H1 (cell line): Measurements from ENCODE around the gene PRKCH. TPM values are rescaled to one million over a fixed set of nuclear protein-coding genes. Genes with fewer than 3 reads are reported as not detected.

ENCODE experiments used
- CTCF ChIA-PET: fragments of 300-600 bp; sonication (Branson Sonifier 250); formaldehyde crosslinking; loops from one replicate; lab custom pipeline; 2021; ENCODE audit not compliant: partially characterized antibody; lab: Charles Lee
- POLR2A ChIA-PET: fragments of 300-600 bp; sonication (Branson Sonifier 250); formaldehyde crosslinking; loops from one replicate; lab custom pipeline; 2021; ENCODE audit warnings: inconsistent platforms; ENCODE audit not compliant: partially characterized antibody; lab: Charles Lee
- DNase-seq, 2 experiments: peaks; one replicate each; pipeline versions ENCODE4 v3.0.0 to v3.0.0-alpha.2; 2010 to 2022; ENCODE audit warnings: low spot score in 2 of 2, low read depth in 1 of 2, mixed read lengths in 1 of 2
- FAIRE-seq: peaks from 2 replicates; lab custom pipeline; 2011; peaks lifted over from hg19 to GRCh38; lab: Jason Lieb, UNC
- H2AFZ ChIP-seq: 2 replicates; pipeline ENCODE4 v1.8.1; 2012; ENCODE audit warnings: low read length, inconsistent platforms
- H2AK5ac ChIP-seq: 2 replicates; pipeline ENCODE4 v1.6.1; 2013; ENCODE audit warnings: low read depth, low read length
- H2BK120ac ChIP-seq: replicated peaks from 2 replicates; pipeline ENCODE3; 2013; ENCODE audit warnings: low read depth, low read length, inconsistent platforms
- H2BK12ac ChIP-seq: 2 replicates; pipeline ENCODE4 v1.6.1; 2013; ENCODE audit warnings: low read depth, low read length
- H2BK15ac ChIP-seq: 2 replicates; pipeline ENCODE4 v1.6.1; 2013; ENCODE audit warnings: low read length
- H2BK20ac ChIP-seq: 2 replicates; pipeline ENCODE4 v1.6.1; 2013; ENCODE audit warnings: low read length
- H2BK5ac ChIP-seq: 2 replicates; pipeline ENCODE4 v1.6.1; 2013; ENCODE audit warnings: low read depth, low read length
- H3K14ac ChIP-seq: 2 replicates; pipeline ENCODE4 v1.6.1; 2013; ENCODE audit warnings: inconsistent platforms; ENCODE audit not compliant: insufficient read length
- H3K18ac ChIP-seq: 2 replicates; pipeline ENCODE4 v1.6.1; 2013; ENCODE audit warnings: low read length; ENCODE audit errors: extremely low read depth
- H3K23ac ChIP-seq: 2 replicates; pipeline ENCODE4 v1.6.1; 2013; ENCODE audit warnings: inconsistent platforms; ENCODE audit not compliant: insufficient read length
- H3K23me2 ChIP-seq: 2 replicates; pipeline ENCODE4 v1.6.1; 2013; ENCODE audit warnings: low read depth, low read length
- H3K27ac ChIP-seq: 2 replicates; pipeline ENCODE4 v1.6.1; 2011; ENCODE audit warnings: low read depth, low read length, inconsistent platforms
- H3K27me3 ChIP-seq, 4 experiments: replicated peaks in 1 of 4; 1 replicate in 1 of 4; 2 replicates in 3 of 4; pipeline versions ENCODE4 v1.6.1 to v1.8.1; 2011 to 2013; ENCODE audit warnings: low read length in 3 of 4, mild to moderate bottlenecking in 3 of 4, inconsistent platforms in 2 of 4, mixed read lengths in 2 of 4, moderate library complexity in 1 of 4; ENCODE audit not compliant: control insufficient read depth in 3 of 4, insufficient read depth in 3 of 4; ENCODE audit errors: extremely low read depth in 1 of 4
- H3K36me3 ChIP-seq, 4 experiments: 2 replicates each; pipeline versions ENCODE4 v1.6.1 to v1.8.1; 2011 to 2013; ENCODE audit warnings: mild to moderate bottlenecking in 4 of 4, low read length in 3 of 4, moderate library complexity in 2 of 4, control low read depth in 1 of 4, inconsistent platforms in 1 of 4; ENCODE audit not compliant: insufficient read depth in 4 of 4, control insufficient read depth in 2 of 4
- H3K4ac ChIP-seq: replicated peaks from 2 replicates; pipeline ENCODE3; 2013; ENCODE audit warnings: low read length, low read depth, mixed read lengths, inconsistent platforms; ENCODE audit not compliant: insufficient read length
- H3K4me1 ChIP-seq, 4 experiments: replicated peaks in 1 of 4; 1 replicate in 1 of 4; 2 replicates in 3 of 4; pipeline versions ENCODE4 v1.6.1 to v1.8.1; 2011 to 2013; ENCODE audit warnings: low read length in 3 of 4, inconsistent platforms in 2 of 4, mixed read lengths in 1 of 4; ENCODE audit not compliant: insufficient read depth in 4 of 4, control insufficient read depth in 3 of 4
- H3K4me2 ChIP-seq, 2 experiments: 2 replicates each; pipeline versions ENCODE4 v1.6.1 to v1.8.1; 2011 to 2013; ENCODE audit warnings: low read depth in 2 of 2, low read length in 2 of 2, control low read depth in 1 of 2, inconsistent platforms in 1 of 2, mild to moderate bottlenecking in 1 of 2; ENCODE audit not compliant: insufficient read depth in 1 of 2
- H3K4me3 ChIP-seq, 4 experiments: fragments of 200-600, 300-600 bp in 1 of 4; sonication (generic), shearing (Covaris generic), sonication (Bioruptor Twin) in 1 of 4; 2 replicates each; pipeline versions ENCODE4 v1.5.1 to v1.8.1; 2011 to 2016; ENCODE audit warnings: low read length in 4 of 4, low read depth in 3 of 4, control low read depth in 2 of 4, inconsistent platforms in 2 of 4, mild to moderate bottlenecking in 2 of 4, mixed read lengths in 1 of 4, moderate library complexity in 1 of 4; ENCODE audit not compliant: insufficient read depth in 2 of 4; ENCODE audit errors: extremely low read depth in 1 of 4
- H3K56ac ChIP-seq: replicated peaks from 2 replicates; pipeline ENCODE3; 2013; ENCODE audit warnings: low read depth, mild to moderate bottlenecking, mixed read lengths, low read length, inconsistent platforms; ENCODE audit not compliant: insufficient read length
- H3K79me1 ChIP-seq: 2 replicates; pipeline ENCODE4 v1.6.1; 2013; ENCODE audit warnings: low read depth, low read length, control low read depth
- H3K79me2 ChIP-seq, 2 experiments: 2 replicates each; pipeline versions ENCODE4 v1.6.1 to v1.8.1; 2012 to 2013; ENCODE audit warnings: low read length in 2 of 2, mild to moderate bottlenecking in 2 of 2, inconsistent platforms in 1 of 2; ENCODE audit not compliant: insufficient read depth in 2 of 2, control insufficient read depth in 1 of 2
- H3K9ac ChIP-seq, 4 experiments: replicated peaks in 1 of 4; 1 replicate in 1 of 4; 2 replicates in 3 of 4; pipeline versions ENCODE4 v1.6.1 to v1.8.1; 2011 to 2013; ENCODE audit warnings: low read depth in 3 of 4, low read length in 3 of 4, control low read depth in 2 of 4, mild to moderate bottlenecking in 2 of 4, moderate library complexity in 2 of 4, inconsistent platforms in 1 of 4; ENCODE audit errors: extremely low read depth in 1 of 4
- H3K9me3 ChIP-seq, 2 experiments: 2 replicates each; pipeline versions ENCODE4 v1.6.1 to v1.8.1; 2012 to 2013; ENCODE audit warnings: mild to moderate bottlenecking in 2 of 2, moderate library complexity in 2 of 2, control low read depth in 1 of 2, inconsistent platforms in 1 of 2, low read depth in 1 of 2, low read length in 1 of 2, mixed read lengths in 1 of 2; ENCODE audit not compliant: insufficient read depth in 2 of 2
- H4K20me1 ChIP-seq, 2 experiments: replicated peaks in 1 of 2; 2 replicates each; pipeline versions ENCODE3 to v1.8.1; 2011 to 2013; ENCODE audit warnings: inconsistent platforms in 2 of 2, low read length in 2 of 2, mild to moderate bottlenecking in 1 of 2; ENCODE audit not compliant: insufficient read depth in 2 of 2, control insufficient read depth in 1 of 2
- H4K5ac ChIP-seq: 2 replicates; pipeline ENCODE4 v1.6.1; 2013; ENCODE audit warnings: low read length, low read depth, mixed read lengths, inconsistent platforms; ENCODE audit not compliant: insufficient read length
- H4K8ac ChIP-seq: 2 replicates; pipeline ENCODE4 v1.8.0; 2013; ENCODE audit warnings: mild to moderate bottlenecking, moderate library complexity, low read length, inconsistent platforms; ENCODE audit not compliant: insufficient read depth; ENCODE audit errors: extremely low read depth
- H4K91ac ChIP-seq: replicated peaks from 2 replicates; pipeline ENCODE3; 2013; ENCODE audit warnings: low read length, mixed read lengths, inconsistent platforms; ENCODE audit not compliant: insufficient read length
- ATF3 ChIP-seq: IDR thresholded peaks from 2 replicates; pipeline ENCODE4 v1.6.1; 2011; ENCODE audit warnings: low read depth, mild to moderate bottlenecking, low read length; ENCODE audit not compliant: insufficient read depth
- BACH1 ChIP-seq: IDR thresholded peaks from 2 replicates; pipeline ENCODE4 v1.6.1; 2012; ENCODE audit warnings: low read length, improper control_type of control experiment
- CEBPB ChIP-seq: IDR thresholded peaks from 2 replicates; pipeline ENCODE4 v1.6.1; 2012; ENCODE audit warnings: low read depth, low read length
- CHD2 ChIP-seq: IDR thresholded peaks from 2 replicates; pipeline ENCODE4 v1.6.1; 2012; ENCODE audit warnings: low read length, improper control_type of control experiment
- CREB1 ChIP-seq: IDR thresholded peaks from 2 replicates; pipeline ENCODE4 v1.6.1; 2012; ENCODE audit warnings: inconsistent platforms
- EP300 ChIP-seq, 2 experiments: IDR thresholded peaks; 1 replicate in 1 of 2; 2 replicates in 1 of 2; pipeline ENCODE4 v1.6.1; 2011 to 2012; ENCODE audit warnings: low read depth in 2 of 2, low read length in 2 of 2, mild to moderate bottlenecking in 2 of 2, borderline replicate concordance in 1 of 2, inconsistent platforms in 1 of 2, moderate library complexity in 1 of 2
- HDAC6 ChIP-seq: IDR thresholded peaks from one replicate; pipeline ENCODE4 v1.7.1; 2012; ENCODE audit warnings: low read depth, mild to moderate bottlenecking, inconsistent platforms, low read length, moderate library complexity
- POLR2AphosphoS5 ChIP-seq: IDR thresholded peaks from 2 replicates; pipeline ENCODE4 v1.6.1; 2011; ENCODE audit warnings: low read depth, low read length
- SIRT6 ChIP-seq: IDR thresholded peaks from one replicate; pipeline ENCODE4 v1.7.1; 2012; ENCODE audit warnings: low read length, inconsistent platforms
- SIX5 ChIP-seq: IDR thresholded peaks from 2 replicates; pipeline ENCODE4 v1.6.1; 2011; ENCODE audit warnings: mild to moderate bottlenecking, low read depth, low read length
- SP1 ChIP-seq: IDR thresholded peaks from 2 replicates; pipeline ENCODE4 v1.6.1; 2011; ENCODE audit warnings: low read depth, low read length
- SP4 ChIP-seq: IDR thresholded peaks from 2 replicates; pipeline ENCODE4 v1.6.1; 2012; ENCODE audit warnings: low read length, inconsistent platforms
- SRF ChIP-seq: IDR thresholded peaks from 2 replicates; pipeline ENCODE4 v1.6.1; 2011; ENCODE audit warnings: mild to moderate bottlenecking, low read depth, low read length, moderate library complexity
- SUZ12 ChIP-seq: fragments of 200-600 bp; sonication (generic); IDR thresholded peaks from 2 replicates; pipeline ENCODE4 v1.6.1; 2012; ENCODE audit warnings: mild to moderate bottlenecking, inconsistent platforms, low read length, moderate library complexity, mixed read lengths
- USF2 ChIP-seq: IDR thresholded peaks from 2 replicates; pipeline ENCODE4 v1.6.1; 2011; ENCODE audit warnings: low read length, improper control_type of control experiment
- WGBS, 2 experiments: shearing (Covaris generic) in 1 of 2; methylation state at CpG; one replicate each; pipeline versions ENCODE4 v1.1.6 to v1.1.7; 2013 to 2015; ENCODE audit warnings: low lambda C conversion rate in 2 of 2, mixed read lengths in 2 of 2, inconsistent platforms in 1 of 2, low coverage in 1 of 2, missing lambda C conversion rate in 1 of 2; ENCODE audit not compliant: insufficient replicate concordance in 2 of 2, insufficient coverage in 1 of 2, insufficient read length in 1 of 2; ENCODE audit errors: extremely low coverage in 1 of 2, missing lambda C conversion rate in 1 of 2; 5-methylcytosine and 5-hydroxymethylcytosine counted together
- polyA plus RNA-seq, 7 experiments: library from polyadenylated mRNA; depleted of rRNA in 3 of 7; stranded (reverse) in 5 of 7; unstranded in 2 of 7; fragments of >200 nt in 5 of 7; fragments of 200-250 nt in 2 of 7; gene quantifications; 1 replicate in 5 of 7; 2 replicates in 1 of 7; 4 replicates in 1 of 7; pipeline versions ENCODE4 v1.2.1 to v1.2.3, GENCODE V29; 2011 to 2013; ENCODE audit warnings: missing spikeins in 2 of 7, mixed read lengths in 2 of 7
- total RNA-seq: library from RNA; stranded (reverse); fragmentation: NEBNext Ultra II Directional; extraction: Animal tissue kit (Norgen Biotek cat#: 25700); gene quantifications from 2 replicates; pipeline ENCODE4 v1.2.1, GENCODE V29; 2021

Gene PRKCH
- total and polyA plus RNA-seq, 2 of the 8 experiments (the other 6 are each of a cell fraction or from before 2014, with no cell fraction given), result 6.4 to 7.0 TPM

- no peak overlapping the region for H2BK15ac ChIP-seq
- 89% methylated on average over 1 of the region's 1 CpG; no CpG with 5 or more reads in 1 of the 2 experiments for WGBS, 2 experiments
- no peak overlapping the region for H2BK20ac ChIP-seq
- H2BK120ac ChIP-seq, result no peak overlapping the region
- no peak overlapping the region for H2AK5ac ChIP-seq
- no peak overlapping the region for H4K8ac ChIP-seq
- H3K27ac ChIP-seq, result no peak overlapping the region
- H2AFZ ChIP-seq, result no peak overlapping the region
- no peak overlapping the region for H3K56ac ChIP-seq
- H3K4ac ChIP-seq, result no peak overlapping the region
- DNase-seq, result no peak
- no peaks in the 10 kb centered on the region for H3K23me2 ChIP-seq
- no peak overlapping the region for H4K5ac ChIP-seq
- ChIA-PET POLR2A (interaction anchor here (0.8 kb wide), 1 partner anchor 9 kb away, joined by 3 read pairs; no protein-coding TSS in a partner anchor), CTCF (interaction anchor here (0.9 kb wide), 1 partner anchor 9 kb away, joined by 3 read pairs; no protein-coding TSS in a partner anchor)
- no peak overlapping the region for H3K14ac ChIP-seq
- H3K79me2 ChIP-seq, result no peaks in the 10 kb centered on the region
- H3K9ac ChIP-seq, result no peak overlapping the region
- no peak overlapping the region for H3K4me3 ChIP-seq
- H3K79me1 ChIP-seq, result no peaks in the 10 kb centered on the region
- no peak overlapping the region for H3K18ac ChIP-seq
- FAIRE-seq, result no peak
- H3K23ac ChIP-seq, result no peak overlapping the region
- no peak overlapping the region for H2BK5ac ChIP-seq
- no peaks in the 10 kb centered on the region for H3K36me3 ChIP-seq
- no peak overlapping the region for H4K91ac ChIP-seq
- no peak overlapping the region for H2BK12ac ChIP-seq
- peaks cover 0 to 2% (median 0%) of the 10 kb centered on the region in 4 experiments; a peak in 1 of 7 replicates for H3K4me1 ChIP-seq
- H4K20me1 ChIP-seq, result no peaks in the 10 kb centered on the region
- H3K9me3 ChIP-seq, result no peaks in the 10 kb centered on the region
- no peaks in the 10 kb centered on the region for H3K27me3 ChIP-seq
- H3K4me2 ChIP-seq, result no peak overlapping the region
- TF ChIP-seq POLR2AphosphoS5 (no peak), SP4 (no peak), HDAC6 (no peak), ATF3 (no peak), EP300 (IDR thresholded peaks at IDR 0.05; ENCODE audit: borderline replicate concordance in 1 of 2, low read depth in 2 of 2, low read length in 2 of 2) (no peak), SP1 (no peak), SIX5 (no peak), SIRT6 (no peak), BACH1 (no peak), SRF (no peak), CREB1 (no peak), SUZ12 (no peak), USF2 (no peak), CHD2 (no peak), CEBPB (no peak)
These were observed 193.5 kb downstream of the PRKCH start for GRCh38 chr14:61514927-61515326.
